HG02938 (cell line): Measurements from ENCODE around the gene HEPACAM2.

Experiments used
- ATAC-seq: cut with Tn5 transposase; IDR thresholded peaks from one replicate; pipeline ENCODE4 v1.9.1; 2021; ENCODE audit warnings: mild to moderate bottlenecking, moderate library complexity; ENCODE audit not compliant: unreplicated experiment

The HEPACAM2 gene

GRCh38 chr7:93226310-93226709 is at the start of gene HEPACAM2:
Gene HEPACAM2, minus strand, starts transcription at chr7:93226469.
- no peak for ATAC-seq

GRCh38 chr7:93265220-93265619 is 39.0 kb upstream of the HEPACAM2 start:
- no peak for ATAC-seq

DNA sequence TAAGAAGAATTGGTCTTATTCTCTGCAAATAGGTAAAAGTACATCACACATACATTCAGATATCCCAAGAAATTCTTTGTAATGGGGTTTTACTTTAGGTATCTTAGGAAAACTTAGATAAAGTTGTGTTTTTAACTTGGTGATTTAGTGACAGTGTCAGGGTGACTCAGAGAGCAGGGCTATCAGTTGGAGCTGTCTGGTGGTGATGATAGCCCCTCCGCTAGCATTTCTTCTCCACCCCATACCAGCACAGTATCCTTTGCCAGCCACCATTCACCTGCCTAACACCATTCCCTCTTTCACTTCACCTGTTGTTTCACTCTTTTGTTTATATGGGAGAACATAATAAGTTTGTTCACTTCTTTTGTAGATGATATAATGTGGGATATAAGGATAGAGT is 36.3 kb upstream of the HEPACAM2 start:
- ATAC-seq = no peak

DNA sequence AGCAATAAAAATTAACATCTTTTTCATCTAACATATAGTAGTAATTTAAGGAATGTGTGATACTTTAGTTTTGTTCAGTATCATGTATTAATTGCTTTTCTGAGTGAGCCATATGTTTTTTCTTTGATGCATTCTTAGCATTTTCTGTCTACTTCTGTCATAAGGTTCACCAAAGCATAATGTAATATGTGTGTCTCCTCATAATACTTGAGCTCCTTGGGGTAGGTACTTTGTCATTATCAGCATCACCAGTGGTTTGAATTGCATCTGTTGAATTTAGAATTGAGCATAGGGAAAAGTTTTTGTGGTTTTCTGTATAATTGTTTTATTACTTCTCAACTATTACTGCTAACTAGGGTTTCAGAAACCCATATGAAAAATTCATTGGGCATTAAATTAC is 32.4 kb upstream of the HEPACAM2 start:
- ATAC-seq = no peak

GRCh38 chr7:93249491-93250148 is 23.4 kb upstream of the HEPACAM2 start:
- no peak for ATAC-seq

DNA sequence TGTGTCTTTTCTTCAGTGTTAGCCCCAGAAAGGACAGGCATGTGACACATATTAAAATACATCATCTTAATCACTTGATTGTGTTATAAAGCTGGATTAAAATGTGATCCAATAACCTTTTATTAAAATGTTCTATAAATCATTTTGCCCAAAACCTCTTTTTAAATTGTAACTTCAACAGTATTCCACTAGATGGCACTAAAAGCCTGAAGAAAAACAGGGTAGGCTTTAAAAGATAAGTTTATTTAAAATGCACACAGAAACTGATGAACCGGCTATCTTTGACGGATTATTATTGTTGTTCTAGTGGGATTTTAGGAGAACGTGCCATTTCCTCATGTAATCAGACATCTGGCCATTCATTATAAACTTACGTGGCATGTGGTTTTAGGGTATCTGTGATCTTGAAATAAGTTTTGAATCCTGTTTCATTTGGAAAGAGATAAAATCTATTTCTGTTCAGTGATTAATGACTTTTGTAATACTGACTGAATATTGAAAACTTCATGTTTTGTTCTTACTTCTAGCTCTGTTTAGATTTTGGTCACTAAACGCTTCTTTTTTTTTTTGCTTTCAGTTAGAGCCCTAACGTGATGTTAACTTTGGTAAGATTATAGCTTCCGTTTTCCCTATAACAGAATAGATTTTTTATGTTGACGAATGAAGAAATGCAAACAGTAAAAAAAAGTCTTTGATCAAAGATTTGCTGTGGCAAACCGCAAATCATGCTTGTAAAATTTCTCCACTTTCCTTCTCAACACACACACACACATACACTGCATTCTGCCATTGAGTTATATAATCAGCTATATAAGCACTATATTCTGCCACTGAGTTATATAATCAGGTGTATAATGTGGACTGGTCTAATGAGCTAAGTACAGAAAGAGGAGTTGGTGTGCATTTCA is 19.5 kb upstream of the HEPACAM2 start:
- no peak for ATAC-seq

GRCh38 chr7:93242106-93242505 is 15.8 kb upstream of the HEPACAM2 start:
- no peak for ATAC-seq

- ATAC-seq = no peak
Measured at GRCh38 chr7:93239824-93240223, 13.6 kb upstream of the HEPACAM2 start.

DNA sequence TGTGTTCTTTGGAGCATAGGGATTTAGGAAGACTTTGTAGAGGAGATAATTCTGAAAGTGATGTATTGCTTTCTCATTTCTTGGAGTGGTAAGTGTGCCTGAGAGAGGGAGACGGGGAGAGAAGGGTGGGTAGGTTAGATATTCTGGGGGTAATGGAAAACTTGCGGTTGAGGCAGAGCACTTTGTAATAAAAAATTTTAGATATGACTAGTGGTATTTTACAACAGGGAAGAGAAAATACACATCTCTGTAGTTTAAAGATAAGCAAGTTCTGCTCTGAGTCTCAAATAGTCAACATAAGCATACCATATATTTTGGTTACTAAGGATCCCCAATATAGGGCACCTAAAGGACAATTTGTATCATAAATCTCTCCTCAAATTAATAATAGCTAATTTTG is 12.5 kb upstream of the HEPACAM2 start:
- peak; percentile 57 for ATAC-seq

GRCh38 chr7:93238131-93238530 is 11.9 kb upstream of the HEPACAM2 start:
- ATAC-seq = no peak

DNA sequence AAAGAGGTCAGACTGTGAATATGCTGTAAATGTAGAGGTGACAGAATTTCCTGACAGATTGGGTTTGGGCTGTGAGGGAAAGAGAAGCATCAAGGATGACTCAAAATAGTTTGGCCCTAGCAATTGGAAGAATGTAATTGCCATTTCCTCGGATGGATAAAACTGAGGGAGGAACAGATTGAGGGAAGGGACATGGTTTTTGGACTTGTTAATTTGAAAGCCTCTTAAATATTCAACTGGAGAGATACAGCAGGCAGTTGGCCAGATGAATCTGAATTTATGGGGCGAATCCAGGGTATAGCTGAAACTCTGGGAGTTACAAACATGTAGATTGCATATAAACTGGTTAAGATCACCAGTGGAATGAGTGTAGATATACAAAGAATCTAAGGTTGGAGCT is 9.3 kb upstream of the HEPACAM2 start:
- no peak for ATAC-seq

- ATAC-seq = no peak
Measured at GRCh38 chr7:93232673-93233018, 6.4 kb upstream of the HEPACAM2 start.

- ATAC-seq = peak; percentile 100
Measured at GRCh38 chr7:93231799-93232672, 5.8 kb upstream of the HEPACAM2 start, which contains the start of gene VPS50. Gene VPS50, plus strand, starts transcription at chr7:93232366. Its CDS starts 102 bp downstream, at chr7:93232468.

GRCh38 chr7:93231259-93231658 is 5.0 kb upstream of the HEPACAM2 start:
- ATAC-seq = no peak

- ATAC-seq = no peak
Measured at GRCh38 chr7:93228302-93228701, 2.0 kb upstream of the HEPACAM2 start.

DNA sequence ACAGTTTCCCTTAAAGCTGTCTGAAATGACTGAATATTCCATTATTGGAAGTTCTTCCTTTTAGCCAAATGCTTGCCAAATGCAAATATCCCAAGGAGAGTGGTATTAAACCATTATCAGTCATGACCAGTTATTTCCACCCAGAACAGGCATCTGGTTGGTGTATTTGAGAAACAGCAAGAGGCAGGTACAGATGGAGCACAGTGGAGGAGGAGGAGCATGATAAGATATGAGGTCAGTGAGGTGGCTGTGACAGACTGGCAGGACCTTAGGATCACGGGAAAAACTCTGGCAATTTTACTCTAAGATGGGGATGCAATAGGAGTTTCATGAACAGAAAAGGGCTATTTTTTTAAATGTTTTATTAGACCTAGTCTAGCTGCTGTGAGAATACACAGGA is 6.4 kb downstream of the HEPACAM2 start:
- ATAC-seq = no peak

DNA sequence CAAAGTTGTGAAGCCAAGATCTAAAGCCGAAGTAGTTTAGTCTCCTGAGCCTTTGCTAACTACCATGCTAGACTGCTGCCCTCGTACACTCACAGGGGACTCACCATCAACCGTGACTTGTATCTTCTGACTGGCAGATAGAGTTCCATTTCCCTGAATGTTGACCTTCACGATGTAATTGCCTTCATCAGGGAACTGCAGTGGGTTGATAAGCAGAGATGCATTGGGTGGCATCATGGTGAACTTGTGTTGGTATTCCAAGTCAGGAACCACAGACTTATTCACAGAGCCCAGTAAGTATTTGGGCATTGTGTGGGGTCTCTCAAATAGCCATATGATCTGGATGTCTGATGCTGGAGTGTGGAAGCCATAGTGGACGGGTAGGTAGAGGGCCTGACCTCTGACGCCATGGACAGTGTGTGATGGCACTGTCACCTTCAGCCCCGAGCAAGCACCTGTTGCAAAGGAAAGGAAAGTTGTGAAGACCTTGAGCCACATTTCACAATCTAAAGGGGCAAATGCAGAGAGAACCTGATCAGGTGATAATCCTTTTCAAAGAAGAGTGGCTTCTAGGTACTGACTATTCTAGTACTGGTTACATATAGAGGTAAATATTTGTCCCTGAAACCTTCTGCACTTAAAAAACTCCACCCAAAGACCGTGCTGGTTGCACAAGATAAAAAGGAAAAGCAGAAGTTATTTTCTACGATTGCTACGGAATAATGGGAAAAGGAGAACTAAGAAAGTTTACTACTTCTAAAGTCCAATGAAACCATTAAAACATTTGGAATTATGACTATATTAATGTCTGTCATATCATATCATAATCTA is 7.1 kb downstream of the HEPACAM2 start:
- ATAC-seq = no peak

DNA sequence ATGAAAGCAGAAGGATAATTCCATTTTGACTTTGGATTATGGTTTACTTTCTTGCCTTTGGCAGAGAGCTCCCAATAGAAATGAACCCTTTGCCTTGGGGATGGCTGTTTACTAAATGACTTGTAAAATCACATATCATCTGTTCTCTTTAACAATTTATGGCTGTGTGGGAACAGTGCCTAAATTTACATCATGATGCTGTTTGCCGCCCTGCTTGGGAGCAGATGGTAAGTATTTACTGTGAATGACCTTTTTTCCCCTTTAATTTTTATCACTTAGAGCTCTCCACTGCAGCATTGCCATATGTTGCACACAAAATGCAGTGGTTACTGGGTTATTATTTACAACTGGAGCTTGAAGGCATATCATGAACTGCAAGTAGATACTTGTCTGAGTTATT is 13.4 kb downstream of the HEPACAM2 start:
- ATAC-seq = no peak

GRCh38 chr7:93211228-93211818 is 14.9 kb downstream of the HEPACAM2 start:
- no peak for ATAC-seq

DNA sequence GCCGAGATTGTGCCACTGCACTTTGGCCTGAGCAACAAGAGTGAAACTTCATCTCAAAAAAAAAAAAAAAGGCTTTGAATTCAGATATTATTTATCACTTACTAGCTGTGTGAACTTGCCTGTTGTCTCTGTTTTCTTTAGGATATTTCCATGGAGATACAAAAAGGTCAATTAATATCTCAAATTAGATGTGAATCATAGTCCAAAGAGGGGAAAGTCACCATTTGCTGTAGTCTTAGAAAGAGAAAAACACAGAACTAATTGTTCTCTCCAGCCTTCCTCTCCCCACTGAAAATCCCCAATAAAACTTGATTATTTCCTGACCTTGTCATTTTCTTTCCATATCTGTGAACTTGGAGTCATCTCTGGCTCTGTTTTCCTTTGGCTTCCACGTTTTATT is 21.2 kb downstream of the HEPACAM2 start:
- ATAC-seq = no peak
